ENCODE data around the gene RERE. TPM values are rescaled to one million over a fixed set of nuclear protein-coding genes. Genes with fewer than 3 reads are reported as not detected.

The RERE gene
- total RNA-seq, 4 donors from 2014 or later: 86.4 to 111 (median 103) TPM

- Histone ChIP-seq H3K9me3 (no peaks in the 10 kb centered on the region), H3K4me1 (peaks cover 0 to 29% (median 0%) of the 10 kb centered on the region in 4 donors), H3K27me3 (no peaks in the 10 kb centered on the region), H3K4me3 (no peak overlapping the region), H3K36me3 (no peaks in the 10 kb centered on the region), H3K27ac (no peak overlapping the region)
- 27 to 34% methylated on average over 1 of the region's 1 CpG for WGBS, 2 donors
- no peak for TF ChIP-seq EP300 (IDR thresholded peaks at IDR 0.05)
- TF ChIP-seq CTCF (IDR thresholded peaks at IDR 0.05): no peak
- TF ChIP-seq POLR2A (IDR thresholded peaks at IDR 0.05): no peak
- no peak for DNase-seq (ENCODE audit: low spot score in 2 of 2)
Observed at GRCh38 chr1:8754247-8754650, 63.2 kb downstream of the RERE start.

- no peak for DNase-seq (ENCODE audit: low spot score in 2 of 2)
- Histone ChIP-seq H3K36me3 (no peaks in the 10 kb centered on the region), H3K27me3 (no peaks in the 10 kb centered on the region), H3K4me3 (no peak overlapping the region), H3K9me3 (no peaks in the 10 kb centered on the region), H3K27ac (no peak overlapping the region), H3K4me1 (peaks cover 0 to 29% (median under 1%) of the 10 kb centered on the region in 4 donors)
- no peak for TF ChIP-seq POLR2A (IDR thresholded peaks at IDR 0.05)
- TF ChIP-seq CTCF (IDR thresholded peaks at IDR 0.05): no peak
- no peak for TF ChIP-seq EP300 (IDR thresholded peaks at IDR 0.05)
Observed at GRCh38 chr1:8753736-8754135, 63.7 kb downstream of the RERE start.

- Histone ChIP-seq H3K36me3 (no peaks in the 10 kb centered on the region), H3K4me3 (no peak overlapping the region), H3K4me1 (peaks cover 0 to 29% (median 2%) of the 10 kb centered on the region in 4 donors), H3K27ac (no peak overlapping the region), H3K9me3 (no peaks in the 10 kb centered on the region), H3K27me3 (no peaks in the 10 kb centered on the region)
- 76 to 80% methylated on average over 6 of the region's 6 CpGs for WGBS, 2 donors
- no peak for TF ChIP-seq POLR2A (IDR thresholded peaks at IDR 0.05)
- TF ChIP-seq CTCF (IDR thresholded peaks at IDR 0.05): no peak
- no peak for TF ChIP-seq EP300 (IDR thresholded peaks at IDR 0.05)
- no peak for DNase-seq (ENCODE audit: low spot score in 2 of 2)
Observed at GRCh38 chr1:8752921-8753713, 64.3 kb downstream of the RERE start.

GRCh38 chr1:8752411-8752810 is 65.0 kb downstream of the RERE start:
- no peak overlapping the region for H3K27ac ChIP-seq
- H3K4me1 ChIP-seq: peaks cover 0 to 29% (median 2%) of the 10 kb centered on the region in 4 donors
- no peaks in the 10 kb centered on the region for H3K36me3 ChIP-seq
- DNase-seq (ENCODE audit: low spot score in 2 of 2): no peak
- H3K4me3 ChIP-seq: no peak overlapping the region
- 92 to 94% methylated on average over 2 of the region's 2 CpGs for WGBS, 2 donors
- no peaks in the 10 kb centered on the region for H3K27me3 ChIP-seq
- no peaks in the 10 kb centered on the region for H3K9me3 ChIP-seq
- TF ChIP-seq CTCF (IDR thresholded peaks at IDR 0.05): no peak
- TF ChIP-seq EP300 (IDR thresholded peaks at IDR 0.05): no peak
- TF ChIP-seq POLR2A (IDR thresholded peaks at IDR 0.05): no peak

GRCh38 chr1:8751984-8752383 is 65.5 kb downstream of the RERE start:
- no peaks in the 10 kb centered on the region for H3K27me3 ChIP-seq
- H3K9me3 ChIP-seq: no peaks in the 10 kb centered on the region
- no peaks in the 10 kb centered on the region for H3K36me3 ChIP-seq
- no peak overlapping the region for H3K27ac ChIP-seq
- peaks cover 0 to 29% (median 2%) of the 10 kb centered on the region in 4 donors for H3K4me1 ChIP-seq
- WGBS, 2 donors: 87 to 91% methylated on average over 4 of the region's 4 CpGs
- DNase-seq (ENCODE audit: low spot score in 2 of 2): no peak
- H3K4me3 ChIP-seq: no peak overlapping the region
- TF ChIP-seq CTCF (IDR thresholded peaks at IDR 0.05) (no peak), EP300 (IDR thresholded peaks at IDR 0.05) (no peak), POLR2A (IDR thresholded peaks at IDR 0.05) (no peak)
